GM21515 (cell line): ENCODE data around the gene ZBTB34.

ENCODE experiments used
- ATAC-seq: cut with Tn5 transposase; IDR thresholded peaks from one replicate; pipeline ENCODE4 v1.9.1; 2021; ENCODE audit not compliant: unreplicated experiment

Gene ZBTB34

DNA sequence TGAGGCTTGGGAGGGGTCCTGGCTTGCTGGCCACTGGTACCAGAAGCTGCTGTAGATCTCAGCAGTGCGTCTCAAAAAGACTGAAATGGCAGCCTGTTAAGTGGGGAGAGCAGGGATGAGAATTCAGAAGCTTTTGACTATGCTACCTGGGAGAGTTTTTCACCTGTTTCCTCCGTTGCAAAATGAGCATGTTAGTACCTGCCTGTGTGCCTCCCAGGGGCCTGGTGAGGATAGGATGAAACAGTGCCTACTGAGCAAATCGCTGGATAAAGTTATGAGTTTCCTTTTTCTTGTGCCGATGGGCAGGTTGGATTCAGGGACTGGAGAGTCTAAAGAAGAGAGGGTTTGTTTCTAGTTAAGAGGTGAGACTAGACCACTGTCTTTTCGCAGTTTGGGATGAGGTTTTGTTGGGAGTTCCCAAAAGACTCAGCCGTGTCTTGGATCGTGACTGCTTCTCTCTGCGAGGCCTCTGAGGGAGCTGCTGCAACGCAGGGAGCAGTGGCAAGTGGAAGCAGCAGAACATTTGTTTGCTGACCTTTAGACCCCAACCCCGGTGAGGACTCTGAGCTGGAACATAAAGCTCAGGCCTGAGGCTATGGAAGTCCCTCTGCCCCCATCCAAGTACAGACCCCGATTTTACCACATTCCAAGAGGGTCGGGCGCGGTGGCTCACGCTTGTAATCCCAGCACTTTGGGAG lies 55.6 kb downstream of the ZBTB34 start:
- ATAC-seq: no peak

DNA sequence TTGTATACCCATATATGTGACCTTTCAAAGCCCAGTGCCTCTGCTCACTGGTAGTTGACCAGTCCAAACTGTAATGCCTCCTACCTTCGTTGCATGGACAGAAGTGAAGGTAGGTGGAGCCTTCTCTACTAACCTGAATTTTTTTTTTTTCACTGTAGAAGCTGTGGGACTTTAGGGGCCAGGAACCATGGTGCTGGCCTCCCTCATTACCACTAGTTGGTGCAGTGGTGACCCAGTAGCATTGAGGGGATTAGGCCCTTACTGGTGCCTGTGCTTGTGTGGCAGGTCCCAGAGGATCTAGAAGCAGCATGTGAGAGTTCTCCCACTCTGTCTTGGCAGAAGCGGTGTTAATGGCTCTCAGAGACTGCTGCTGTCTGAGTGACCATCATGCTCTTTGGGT lies 56.5 kb downstream of the ZBTB34 start:
- no peak for ATAC-seq

DNA sequence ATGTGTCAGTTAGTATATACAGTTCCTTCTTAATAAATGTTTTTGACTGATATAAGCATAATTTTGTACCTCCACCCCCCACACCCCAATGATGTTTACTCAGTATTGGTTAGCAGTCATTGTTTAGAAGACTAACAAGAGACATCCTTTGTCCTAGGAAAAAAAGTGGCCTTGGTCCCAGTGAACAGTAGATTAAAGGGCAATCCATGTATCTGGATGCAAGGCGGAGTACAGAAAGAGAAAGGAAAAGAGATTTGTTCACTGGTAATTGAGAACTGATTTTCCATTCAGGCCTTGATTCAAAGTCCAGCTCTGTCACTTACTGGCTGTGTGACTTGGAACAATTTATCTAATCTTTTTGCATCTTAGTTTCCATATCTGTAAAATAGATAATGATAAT lies 58.8 kb downstream of the ZBTB34 start:
- no peak for ATAC-seq

DNA sequence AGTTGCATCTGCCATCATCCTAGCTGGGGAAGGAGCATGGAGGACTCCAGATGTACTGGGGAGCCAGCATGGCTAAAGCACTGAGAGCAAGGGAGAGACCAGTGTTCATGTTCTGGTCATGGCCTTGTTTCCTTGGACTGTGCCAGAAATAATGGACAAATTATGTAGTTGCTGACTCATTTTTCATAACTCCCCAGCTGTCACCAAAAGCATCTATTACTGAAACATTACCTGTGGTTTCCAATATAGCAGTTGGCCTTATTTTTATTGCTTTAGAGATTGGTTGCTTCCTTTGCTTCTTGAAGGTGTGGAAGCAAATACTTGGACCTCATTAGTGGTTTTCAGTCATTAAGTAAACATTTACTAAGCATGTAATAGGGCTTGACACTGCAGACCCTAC lies 65.4 kb downstream of the ZBTB34 start:
- ATAC-seq: no peak

DNA sequence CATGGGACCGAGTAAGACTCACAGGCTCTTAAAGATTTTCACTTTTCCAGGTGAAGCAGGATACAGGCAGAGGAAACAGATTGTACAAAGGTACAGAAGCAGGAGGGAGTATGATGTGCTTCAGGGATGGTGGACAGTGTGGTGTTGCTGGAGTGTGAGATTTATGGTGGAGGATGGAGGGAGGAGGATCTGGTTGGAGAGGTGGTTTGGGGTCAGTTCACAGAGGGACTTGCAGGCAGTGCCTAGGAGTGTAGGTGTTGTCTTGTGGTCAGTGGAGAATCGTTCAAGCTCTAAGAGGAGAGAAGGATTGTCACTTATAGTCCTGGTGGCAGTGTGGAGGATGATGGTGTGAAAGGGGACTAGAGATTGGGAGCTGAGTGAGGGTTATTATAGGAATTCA lies 65.9 kb downstream of the ZBTB34 start:
- ATAC-seq: no peak

DNA sequence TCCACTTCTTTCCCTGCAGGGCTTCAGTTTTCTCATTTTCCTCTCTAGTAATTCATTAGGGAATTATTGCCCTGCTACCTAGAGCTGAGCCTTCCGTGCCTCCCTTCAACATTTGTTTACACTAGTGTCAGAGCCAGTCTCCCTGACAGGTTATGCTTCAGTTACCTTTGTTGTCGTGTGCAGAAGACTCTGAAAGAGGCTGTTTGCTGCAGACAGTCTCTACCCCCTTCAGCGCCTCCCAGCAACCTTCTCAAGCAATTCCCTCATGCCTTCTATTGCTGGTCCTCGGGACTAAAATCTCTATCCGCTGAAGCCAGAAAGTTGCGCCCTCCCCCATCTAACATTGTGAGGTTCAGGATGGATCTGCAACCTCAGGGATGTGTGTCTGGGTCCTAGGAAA lies 67.0 kb downstream of the ZBTB34 start:
- no peak for ATAC-seq

DNA sequence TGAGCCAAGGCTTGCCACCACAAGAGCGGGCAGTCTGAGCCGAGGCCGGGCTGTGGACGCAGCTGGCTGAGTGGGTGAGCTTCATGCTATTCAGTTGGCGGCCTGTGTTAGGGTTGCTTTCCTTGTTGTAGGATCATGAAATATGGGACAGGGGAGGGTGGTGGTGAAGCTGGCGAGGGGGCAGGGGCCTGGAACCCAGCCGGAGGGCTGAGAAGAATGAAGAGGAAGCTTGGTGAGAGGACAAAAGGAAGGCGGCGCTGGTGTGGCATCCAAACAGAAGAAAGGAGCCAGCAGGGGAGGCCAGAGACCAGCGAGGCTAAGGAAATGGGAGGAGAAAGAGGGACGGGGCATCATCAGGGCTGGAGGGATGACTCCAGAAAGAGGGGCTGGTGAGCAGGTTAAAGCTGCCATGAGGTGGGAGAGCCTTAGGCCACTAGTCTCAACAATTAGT lies 72.5 kb downstream of the ZBTB34 start:
- ATAC-seq: no peak

DNA sequence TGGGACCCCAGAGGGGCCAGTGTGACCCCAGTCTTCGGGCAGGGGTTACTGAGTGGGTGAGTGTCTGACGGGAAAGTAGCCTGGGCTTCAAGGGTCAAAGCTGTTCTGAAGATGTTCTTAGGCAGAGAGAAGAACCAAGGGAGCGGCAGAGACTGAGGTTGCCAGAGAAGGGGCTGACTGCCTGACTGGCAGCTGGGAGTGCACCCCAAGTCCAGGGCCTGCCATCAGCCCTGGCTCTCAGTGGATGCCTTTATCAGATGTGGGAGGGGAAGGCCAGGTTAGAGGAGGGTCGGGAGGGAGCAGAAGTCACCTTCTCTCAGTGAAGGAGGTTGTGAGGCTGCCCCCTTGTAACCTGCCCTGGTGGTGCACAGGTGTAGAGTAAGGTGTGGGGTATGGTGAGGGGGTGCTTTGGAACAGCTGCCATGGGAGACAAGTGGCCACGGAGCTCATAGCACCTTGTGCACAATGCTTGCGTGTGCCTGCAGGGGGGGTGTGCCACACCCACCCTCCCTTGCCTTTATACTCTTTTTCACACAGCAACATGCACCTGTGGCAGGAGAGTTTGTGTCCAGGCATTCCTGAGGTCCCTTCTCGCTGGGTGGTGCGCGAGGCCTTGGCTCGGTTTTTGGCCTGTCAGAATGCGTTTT lies 73.0 kb downstream of the ZBTB34 start:
- ATAC-seq: no peak

DNA sequence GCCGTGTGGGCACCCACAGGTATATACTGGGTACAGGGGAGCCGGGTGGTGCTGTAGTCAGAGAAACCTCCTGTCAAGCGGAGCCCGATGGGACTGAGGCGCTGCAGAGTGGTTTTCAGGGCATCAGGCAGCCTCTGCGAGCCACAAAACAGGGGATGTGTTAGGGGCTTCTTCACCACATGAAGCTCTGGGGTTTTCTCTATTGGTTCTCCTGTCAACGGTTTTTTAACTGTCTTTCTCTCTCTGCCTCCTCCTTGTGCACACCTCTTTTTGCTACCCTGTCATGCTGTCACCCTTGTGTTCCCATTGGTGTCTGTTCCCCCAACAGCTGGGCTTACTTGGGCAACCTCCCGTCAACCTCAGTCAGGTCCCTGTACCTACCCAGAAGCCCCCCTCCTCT lies 74.0 kb downstream of the ZBTB34 start:
- no peak for ATAC-seq
